ENCODE measurements around the gene SHISA6. TPM values are rescaled to one million over a fixed set of nuclear protein-coding genes. Genes with fewer than 3 reads are reported as not detected.

SHISA6 gene
- under 1 TPM in 1 of 2 donors, not detected in 1; 0.07 TPM for total RNA-seq

- Histone ChIP-seq H3K27me3 (peaks cover 10 to 19% of the 10 kb centered on the region in 2 donors), H3K36me3 (no peaks in the 10 kb centered on the region), H3K9me3 (no peaks in the 10 kb centered on the region), H3K4me1 (peaks cover 0 to 6% of the 10 kb centered on the region in 2 donors), H3K27ac (peak within 1 kb of the TSS in 1 of 2 donors; percentile 3), H3K4me3 (peak within 1 kb of the TSS; percentile 25 to 44)
- no peak for TF ChIP-seq CTCF (IDR thresholded peaks at IDR 0.05)
- DNase-seq (ENCODE audit: low spot score): no peak
These were observed at the start of gene SHISA6 for GRCh38 chr17:11240841-11241610. Gene SHISA6, plus strand, starts transcription at chr17:11241213.

GRCh38 chr17:11195801-11196200, 45.2 kb upstream of the SHISA6 start:
- Histone ChIP-seq H3K9me3 (no peaks in the 10 kb centered on the region), H3K4me1 (no peaks in the 10 kb centered on the region), H3K27ac (no peak overlapping the region), H3K4me3 (no peak overlapping the region), H3K27me3 (no peaks in the 10 kb centered on the region), H3K36me3 (no peaks in the 10 kb centered on the region)
- no peak for DNase-seq (ENCODE audit: low spot score)
- TF ChIP-seq CTCF (IDR thresholded peaks at IDR 0.05): no peak

- TF ChIP-seq CTCF (IDR thresholded peaks at IDR 0.05): no peak
- H3K4me3 ChIP-seq: no peak overlapping the region
- DNase-seq (ENCODE audit: low spot score): no peak
- H3K27me3 ChIP-seq: no peaks in the 10 kb centered on the region
- no peak overlapping the region for H3K27ac ChIP-seq
- no peaks in the 10 kb centered on the region for H3K4me1 ChIP-seq
- H3K9me3 ChIP-seq: peaks cover 0 to 15% of the 10 kb centered on the region in 2 donors
- H3K36me3 ChIP-seq: no peaks in the 10 kb centered on the region
These were observed 36.0 kb upstream of the SHISA6 start for GRCh38 chr17:11204991-11205390.

- Histone ChIP-seq H3K36me3 (no peaks in the 10 kb centered on the region), H3K4me3 (no peak overlapping the region), H3K9me3 (peaks cover 0 to 22% of the 10 kb centered on the region in 2 donors), H3K27me3 (no peaks in the 10 kb centered on the region), H3K27ac (no peak overlapping the region), H3K4me1 (no peaks in the 10 kb centered on the region)
- no peak for TF ChIP-seq CTCF (IDR thresholded peaks at IDR 0.05)
- DNase-seq (ENCODE audit: low spot score): no peak
These were observed 35.4 kb upstream of the SHISA6 start for GRCh38 chr17:11205659-11206058.

GRCh38 chr17:11209906-11210305, 31.1 kb upstream of the SHISA6 start:
- peaks cover 0 to 44% of the 10 kb centered on the region in 2 donors for H3K9me3 ChIP-seq
- no peak for DNase-seq (ENCODE audit: low spot score)
- H3K27ac ChIP-seq: no peak overlapping the region
- H3K36me3 ChIP-seq: no peaks in the 10 kb centered on the region
- H3K4me3 ChIP-seq: no peak overlapping the region
- no peaks in the 10 kb centered on the region for H3K27me3 ChIP-seq
- no peaks in the 10 kb centered on the region for H3K4me1 ChIP-seq
- TF ChIP-seq CTCF (IDR thresholded peaks at IDR 0.05): no peak

- no peak for DNase-seq (ENCODE audit: low spot score)
- no peaks in the 10 kb centered on the region for H3K4me1 ChIP-seq
- peaks cover 0 to 44% of the 10 kb centered on the region in 2 donors for H3K9me3 ChIP-seq
- no peak overlapping the region for H3K27ac ChIP-seq
- H3K27me3 ChIP-seq: no peaks in the 10 kb centered on the region
- H3K36me3 ChIP-seq: no peaks in the 10 kb centered on the region
- TF ChIP-seq CTCF (IDR thresholded peaks at IDR 0.05): no peak
- no peak overlapping the region for H3K4me3 ChIP-seq
These were observed 28.2 kb upstream of the SHISA6 start for GRCh38 chr17:11212792-11213191.
